ENCODE data around the gene FAM185A. TPM values are rescaled to one million over a fixed set of nuclear protein-coding genes. Genes with fewer than 3 reads are reported as not detected.

FAM185A gene
- total and polyA plus RNA-seq, 9 of the 15 experiments (the other 6 are each of a cell fraction or from before 2014, with no cell fraction given), result 1.7 to 17.4 (median 10.6) TPM

GRCh38 chr7:102856036-102856435, 107.2 kb downstream of the FAM185A start:
- ChIA-PET POLR2A (no interaction called here), CTCF (ENCODE audit: low intra/inter-chr PET ratio) (no interaction called here)
- TF ChIP-seq CBX5 (IDR thresholded peaks at IDR 0.05; ENCODE audit: borderline replicate concordance, low read depth), result no peak
- TF ChIP-seq MYNN (IDR thresholded peaks at IDR 0.05), result no peak
- no peak for TF ChIP-seq MYNN (CRISPR knock-in tag; IDR thresholded peaks at IDR 0.05)
- no peak for TF ChIP-seq TCF7L2 (IDR thresholded peaks at IDR 0.05; ENCODE audit: low read depth, low read length)
- no peak for TF ChIP-seq ZNF583 (CRISPR knock-in tag; IDR thresholded peaks at IDR 0.05)
- no peak for TF ChIP-seq HDAC3 (IDR thresholded peaks at IDR 0.05; ENCODE audit: borderline replicate concordance, partially characterized antibody)
- TF ChIP-seq KLF16 (IDR thresholded peaks at IDR 0.05), result no peak
- TF ChIP-seq GTF2F1 (IDR thresholded peaks at IDR 0.05; ENCODE audit: low read depth, low read length), result no peak
- TF ChIP-seq HNRNPLL (IDR thresholded peaks at IDR 0.05; ENCODE audit: low read depth, low read length, poor library complexity, severe bottlenecking), result no peak
- TF ChIP-seq DMBX1 (CRISPR knock-in tag; IDR thresholded peaks at IDR 0.05; ENCODE audit: borderline replicate concordance), result no peak
- no peak for TF ChIP-seq NFXL1 (CRISPR knock-in tag; IDR thresholded peaks at IDR 0.05)
- TF ChIP-seq TEAD4 (IDR thresholded peaks at IDR 0.05; ENCODE audit: low read length), result no peak
- TF ChIP-seq TEAD4 (CRISPR knock-in tag; IDR thresholded peaks at IDR 0.05; ENCODE audit: borderline replicate concordance), result no peak
- TF ChIP-seq STAT5A (IDR thresholded peaks at IDR 0.05; ENCODE audit: borderline replicate concordance, low read length), result no peak
- TF ChIP-seq ZNF77 (CRISPR knock-in tag; IDR thresholded peaks at IDR 0.05), result no peak
- TF ChIP-seq MNT (conservative IDR thresholded peaks at IDR 0.05), result no peak
- no peak for TF ChIP-seq MTA2 (IDR thresholded peaks at IDR 0.05; ENCODE audit: low read depth)
- no peak for TF ChIP-seq ZNF699 (CRISPR knock-in tag; IDR thresholded peaks at IDR 0.05; ENCODE audit: insufficient replicate concordance)
- H3K9me3 ChIP-seq (replicated peaks; ENCODE audit: control insufficient read depth, insufficient read depth, low read depth, low read length), result no peaks in the 10 kb centered on the region
- peaks cover 16% of the 10 kb centered on the region; the same call in 2 of the 3 replicates for H3K36me3 ChIP-seq (ENCODE audit: control insufficient read depth, insufficient read depth, low read length)
- H3K9ac ChIP-seq (ENCODE audit: insufficient read depth in 1 of 2, low read depth in 2 of 2, low read length in 2 of 2), result no peak overlapping the region
- H3K4me2 ChIP-seq (ENCODE audit: insufficient read depth, low read length), result no peak overlapping the region
- in situ Hi-C loops (cut with MboI), result no loop called here
- H3K4me1 ChIP-seq (replicated peaks in 1 of 2; ENCODE audit: control insufficient read depth in 2 of 2, insufficient read depth in 2 of 2, low read length in 2 of 2), result no peaks in the 10 kb centered on the region
- BruUV-seq (replicated peaks), result no TSS peak
- no peaks in the 10 kb centered on the region for H4K20me1 ChIP-seq (replicated peaks; ENCODE audit: control insufficient read depth, insufficient read depth, low read length)
- no peak overlapping the region for H3K4me3 ChIP-seq
- no peak for FAIRE-seq
- H3K79me2 ChIP-seq (ENCODE audit: control insufficient read depth, insufficient read depth, low read length), result no peaks in the 10 kb centered on the region
- no peak overlapping the region for H3K27ac ChIP-seq (ENCODE audit: extremely low read depth, low read depth, low read length)
- no peak overlapping the region for H2AFZ ChIP-seq (ENCODE audit: low read depth, low read length)
- no peaks in the 10 kb centered on the region for H3K27me3 ChIP-seq (ENCODE audit: control insufficient read depth in 2 of 2, insufficient read depth in 2 of 2, low read length in 2 of 2)
- no peaks in the 10 kb centered on the region for H3K9me1 ChIP-seq (ENCODE audit: control insufficient read depth, insufficient read depth, low read length)
- no peak for ATAC-seq
- no peak for DNase-seq (ENCODE audit: extremely low read depth in 1 of 4, low spot score in 3 of 4)
- intact Hi-C loops (cut with micrococcal nuclease), result no loop called here

Measured in K562 (cell line).